DMS53 treated with DMSO at 0.1 percent for 48 hours (cell line): Measurements from ENCODE around the gene TM2D3.

ENCODE experiments used
- DNase-seq: peaks from one replicate; lab custom pipeline; 2025; ENCODE audit not compliant: unreplicated experiment; lab: John Stamatoyannopoulos, UW

TM2D3 gene

DNA sequence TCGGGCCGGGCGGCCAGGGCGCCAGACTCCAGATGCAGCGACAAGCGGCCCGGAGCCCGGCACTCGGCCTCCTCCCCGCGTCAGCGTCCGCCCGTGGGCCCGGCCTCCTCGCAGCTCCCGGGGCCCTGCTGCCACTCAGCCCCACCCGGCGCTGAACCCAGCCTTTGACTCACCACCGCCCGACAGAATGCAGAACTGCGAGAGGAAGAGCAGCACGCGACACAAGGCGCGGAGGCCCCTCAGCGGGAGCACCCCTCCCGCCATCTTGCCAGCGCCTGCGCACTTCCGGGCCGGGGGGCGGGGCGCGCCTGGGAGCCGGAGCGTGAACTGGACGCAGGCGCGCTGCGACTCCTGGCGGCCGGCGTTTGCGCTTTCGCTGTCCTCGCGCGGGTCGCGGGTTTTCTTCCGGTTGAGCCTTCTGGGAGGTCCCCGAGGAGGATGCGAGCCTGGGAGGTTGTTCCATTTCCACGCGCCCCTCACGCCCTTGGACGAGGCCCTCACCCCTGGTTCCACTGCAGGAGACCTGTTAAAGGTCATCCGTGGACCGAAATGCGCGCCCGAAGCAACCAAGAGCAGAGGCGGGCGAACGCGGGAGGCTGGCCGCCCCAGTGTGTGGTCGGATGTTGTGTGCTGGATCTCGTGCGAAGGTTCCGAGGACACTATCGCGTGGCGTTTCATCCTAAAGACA, at the start of gene TM2D3:
TM2D3 (minus strand) TSS at position 284 of the 688 bp plus-strand sequence; CDS start at position 264, 20 bp downstream.
- DNase-seq, result peak; percentile 63

- no peak for DNase-seq
Measured at GRCh38 chr15:101698314-101698713, 46.1 kb upstream of the TM2D3 start.

DNA sequence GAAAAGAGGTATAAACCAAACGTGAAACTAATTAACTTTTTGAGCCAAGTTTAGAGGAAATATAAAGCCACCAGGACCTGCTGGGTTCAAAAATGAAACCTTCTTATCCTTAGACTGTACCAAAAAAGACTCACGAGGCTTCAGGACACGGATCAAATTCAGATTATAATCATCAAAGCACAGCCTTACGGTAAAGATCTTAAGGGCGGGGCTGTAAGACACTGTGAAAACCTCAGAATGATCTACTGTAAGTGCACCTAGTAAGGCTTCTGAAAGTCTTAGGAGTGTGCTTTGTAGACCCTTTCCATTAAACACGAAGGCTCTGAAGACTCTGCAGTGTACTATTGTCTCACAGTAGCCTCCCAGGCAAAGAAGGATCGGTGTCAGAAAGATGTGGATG, 45.3 kb upstream of the TM2D3 start:
- no peak for DNase-seq

GRCh38 chr15:101696829-101697228, 44.6 kb upstream of the TM2D3 start:
- no peak for DNase-seq

GRCh38 chr15:101694261-101694660, 42.1 kb upstream of the TM2D3 start:
- no peak for DNase-seq

GRCh38 chr15:101692801-101693598, 40.8 kb upstream of the TM2D3 start:
- DNase-seq, result no peak

DNA sequence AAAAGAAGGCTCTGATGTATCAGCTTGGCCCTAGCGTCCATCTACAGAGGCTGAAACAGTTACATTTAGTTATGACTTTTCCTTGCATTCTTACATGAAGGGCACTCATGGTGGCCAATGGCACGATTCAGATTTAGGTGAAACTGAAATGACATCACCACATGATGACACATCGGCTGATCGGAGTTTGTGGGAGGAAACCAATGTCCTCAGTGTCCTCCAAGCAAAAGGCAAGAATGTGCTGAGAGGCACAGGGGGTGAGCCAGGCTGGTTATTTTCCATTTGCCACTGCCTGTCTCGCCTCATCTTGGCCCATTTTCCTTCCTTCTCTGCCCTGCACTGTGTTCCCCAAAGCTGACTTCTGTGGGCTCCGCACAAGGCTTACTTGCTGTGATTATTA, 37.7 kb upstream of the TM2D3 start:
- no peak for DNase-seq

DNA sequence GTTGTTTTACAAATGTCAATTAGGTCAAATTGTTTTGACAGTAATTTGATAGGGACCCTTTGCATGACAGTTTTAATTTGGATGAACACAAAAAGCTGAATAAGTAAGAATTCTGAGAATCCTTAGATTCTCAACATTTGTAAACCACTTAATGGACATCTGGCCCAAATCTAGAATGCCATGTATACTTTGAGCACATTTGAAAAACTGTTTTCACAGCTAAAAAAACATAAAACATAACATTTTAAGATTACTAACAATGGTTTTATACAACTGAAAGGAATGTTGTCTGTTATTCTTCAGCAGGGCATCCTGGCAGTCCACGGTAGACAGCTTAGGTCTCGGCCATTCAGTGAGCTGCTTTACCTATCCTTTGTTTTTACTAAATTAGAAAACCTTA, 34.5 kb upstream of the TM2D3 start:
- DNase-seq, result no peak

DNA sequence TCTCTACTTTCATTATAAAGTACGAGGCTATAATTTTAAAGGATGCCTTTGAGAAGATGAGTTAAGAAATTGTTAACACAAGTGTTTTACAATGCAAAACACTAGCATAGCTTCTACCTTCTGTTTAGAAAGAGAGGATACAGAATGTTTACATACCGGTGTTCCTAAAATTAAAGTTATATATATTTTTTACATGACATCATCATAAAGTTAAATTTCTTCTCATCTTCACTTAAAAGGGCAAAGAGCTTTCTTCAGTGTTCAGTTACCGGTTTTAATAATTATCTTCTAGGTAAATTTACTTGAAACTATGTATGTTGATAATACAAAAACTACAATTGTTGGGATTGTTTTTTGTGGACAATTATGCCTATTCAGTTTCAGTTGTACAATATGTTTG, 32.7 kb upstream of the TM2D3 start:
- DNase-seq, result no peak

DNA sequence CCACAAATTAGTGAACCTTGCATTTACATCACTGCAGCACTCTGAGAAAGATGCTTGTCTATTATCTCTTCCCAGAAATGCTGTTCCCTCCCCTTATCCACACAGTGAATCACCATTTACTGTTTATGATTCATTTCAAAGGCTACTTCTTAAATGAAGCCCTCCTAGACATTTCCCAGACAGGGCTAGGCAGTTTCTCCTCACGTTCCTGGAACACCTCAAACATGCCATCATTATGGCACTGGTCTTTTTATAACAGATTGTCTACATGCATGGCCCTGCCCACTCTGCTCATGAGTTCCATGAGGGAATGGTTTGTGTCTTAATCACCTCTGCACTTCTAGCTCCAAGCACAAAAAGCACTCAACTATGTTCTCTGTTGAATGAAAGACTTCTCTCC, 32.2 kb upstream of the TM2D3 start:
- DNase-seq, result no peak

- DNase-seq, result no peak
Measured at GRCh38 chr15:101679806-101680205, 27.6 kb upstream of the TM2D3 start.

GRCh38 chr15:101676921-101677329, 24.7 kb upstream of the TM2D3 start:
- DNase-seq, result no peak

GRCh38 chr15:101675796-101676582, 23.8 kb upstream of the TM2D3 start:
- no peak for DNase-seq

DNA sequence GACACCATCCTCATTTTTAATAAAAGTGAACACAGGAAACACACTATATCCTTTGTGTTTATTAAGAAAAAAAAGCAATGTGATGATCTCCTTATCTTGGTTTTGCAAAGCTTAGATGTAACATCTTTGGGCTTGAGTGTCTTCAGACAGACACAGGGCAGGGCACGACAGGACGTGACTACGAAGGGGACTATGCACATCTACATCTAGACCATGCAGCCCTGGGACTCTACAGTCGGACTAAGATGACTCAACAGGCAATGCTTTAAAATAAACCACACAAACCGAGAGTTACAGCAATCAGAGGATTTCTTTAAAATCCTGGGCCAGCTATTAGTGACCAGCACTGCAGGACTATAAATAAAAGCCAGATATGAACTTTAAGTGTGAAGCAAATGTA, 22.8 kb upstream of the TM2D3 start:
- DNase-seq, result no peak

- no peak for DNase-seq
Measured at GRCh38 chr15:101672298-101672697, 20.1 kb upstream of the TM2D3 start.

DNA sequence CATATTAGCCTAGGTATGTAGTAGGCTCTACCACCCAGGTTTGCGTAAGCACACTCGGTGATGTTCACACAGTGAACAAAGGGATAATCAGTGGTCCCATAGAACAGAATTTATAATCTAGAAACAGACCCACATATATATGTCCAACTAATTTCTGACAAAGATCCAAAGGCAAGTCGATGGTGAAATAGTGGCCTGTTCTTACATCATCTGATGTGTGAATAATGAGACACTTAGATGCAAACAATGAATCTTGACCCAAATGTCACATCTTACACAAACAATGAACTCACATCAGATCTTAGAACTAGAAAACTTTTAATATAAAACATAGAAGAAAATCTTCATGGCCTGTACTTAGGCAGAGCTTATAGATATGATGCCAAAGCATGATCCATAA, 17.6 kb upstream of the TM2D3 start:
- no peak for DNase-seq

- no peak for DNase-seq
Measured at GRCh38 chr15:101667881-101668280, 15.7 kb upstream of the TM2D3 start.

DNA sequence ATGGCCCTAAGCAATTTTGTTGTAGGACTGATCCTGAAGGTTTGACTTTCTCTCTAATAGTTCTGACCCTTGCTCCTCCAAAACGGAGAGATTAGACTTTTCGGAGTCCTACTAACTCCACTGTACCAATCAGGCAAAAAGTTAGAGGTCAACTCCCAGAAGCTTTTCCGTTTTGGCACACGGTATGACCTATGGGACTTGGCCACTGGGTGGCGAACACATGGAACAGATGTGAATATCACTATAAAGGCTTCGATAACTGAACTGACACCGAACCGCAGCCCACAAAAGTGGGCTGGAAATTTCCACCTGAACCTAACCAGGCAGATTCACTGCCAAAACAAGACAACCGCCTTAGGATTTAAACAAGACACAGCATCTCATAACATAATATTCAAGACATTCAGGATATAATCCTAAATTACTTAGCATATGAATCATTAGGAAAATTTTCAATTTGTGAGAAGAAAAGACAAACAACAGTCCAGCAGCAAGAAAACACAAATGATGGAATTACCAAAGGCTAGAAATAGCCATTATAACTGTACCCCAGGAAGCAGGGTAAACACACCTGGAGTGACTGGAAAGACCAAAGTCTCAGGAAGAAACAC, 12.2 kb upstream of the TM2D3 start:
- DNase-seq, result no peak

DNA sequence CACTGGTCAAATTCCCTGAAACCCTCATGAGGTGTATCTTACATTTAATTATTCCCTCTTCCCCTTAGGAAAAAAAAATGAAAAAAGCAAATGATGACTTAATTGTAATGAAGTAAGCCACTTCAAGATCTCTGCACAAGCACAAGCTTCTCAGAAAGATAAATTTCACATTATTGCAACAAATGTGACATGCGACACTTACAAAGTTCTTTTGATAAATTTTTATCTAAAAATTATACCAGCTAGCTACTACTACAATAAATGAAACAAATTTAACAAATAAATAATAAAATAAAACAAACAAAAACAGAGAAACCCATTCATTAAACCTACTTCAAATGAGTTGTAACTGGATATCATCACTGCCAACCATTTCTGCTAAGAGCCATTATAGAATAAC, 10.0 kb upstream of the TM2D3 start:
- no peak for DNase-seq

- DNase-seq, result no peak
Measured at GRCh38 chr15:101660005-101660404, 7.8 kb upstream of the TM2D3 start.
